LoVo (cell line): ENCODE results near the gene FLG.
"Not testable (repeated sequence)": the region's sequence is repeated elsewhere in the genome, so short reads cannot be mapped to it uniquely, and the experiment has no call there.

Experiments
- DNase-seq: peaks from one replicate; pipeline ENCODE4 v3.0.0-alpha.2; 2016; ENCODE audit warnings: low spot score

Gene FLG

GRCh38 chr1:152325111-152325510, at the start of gene FLG:
TSS of gene FLG (minus strand) at chr1:152325239. CDS start at chr1:152315456, 9,783 bp downstream.
- DNase-seq = no peak

- no peak for DNase-seq
These were observed 49.4 kb upstream of the FLG start for GRCh38 chr1:152374451-152374850.

GRCh38 chr1:152372672-152373071, 47.6 kb upstream of the FLG start:
- DNase-seq = no peak

- DNase-seq = no peak
These were observed 42.4 kb upstream of the FLG start for GRCh38 chr1:152367436-152367835.

- no peak for DNase-seq
These were observed 34.9 kb upstream of the FLG start, which contains the start of gene FLG2 for GRCh38 chr1:152359906-152360305. TSS of gene FLG2 (minus strand) at chr1:152360006. CDS start at chr1:152358884, 1,122 bp downstream.

GRCh38 chr1:152356736-152357135, 31.7 kb upstream of the FLG start:
- no peak for DNase-seq

- DNase-seq = no peak
These were observed 24.6 kb upstream of the FLG start for GRCh38 chr1:152349611-152350010.

GRCh38 chr1:152348447-152348846, 23.4 kb upstream of the FLG start:
- peak; percentile 4 for DNase-seq

GRCh38 chr1:152347116-152347728, 22.2 kb upstream of the FLG start:
- DNase-seq = peak; percentile 56

- no peak for DNase-seq
These were observed 19.4 kb upstream of the FLG start for GRCh38 chr1:152344438-152344837.

- no peak for DNase-seq
These were observed 18.0 kb upstream of the FLG start for GRCh38 chr1:152343006-152343405.

- no peak for DNase-seq
These were observed 10.4 kb upstream of the FLG start for GRCh38 chr1:152335399-152335798.

- no peak for DNase-seq
These were observed 3.9 kb upstream of the FLG start for GRCh38 chr1:152328801-152329391.

GRCh38 chr1:152313970-152314369, 11.1 kb downstream of the FLG start:
- DNase-seq = no peak

- DNase-seq = no peak
These were observed 11.7 kb downstream of the FLG start for GRCh38 chr1:152313319-152313801.

- not testable (repeated sequence) for DNase-seq
These were observed 12.9 kb downstream of the FLG start for GRCh38 chr1:152312169-152312568.

GRCh38 chr1:152309955-152310354, 15.1 kb downstream of the FLG start:
- DNase-seq = no peak

- DNase-seq = not testable (repeated sequence)
These were observed 15.6 kb downstream of the FLG start for GRCh38 chr1:152309320-152309901.

- not testable (repeated sequence) for DNase-seq
These were observed 16.3 kb downstream of the FLG start for GRCh38 chr1:152308758-152309157.

GRCh38 chr1:152307970-152308369, 17.1 kb downstream of the FLG start:
- not testable (repeated sequence) for DNase-seq

- not testable (repeated sequence) for DNase-seq
These were observed 18.9 kb downstream of the FLG start for GRCh38 chr1:152306123-152306522.

- not testable (repeated sequence) for DNase-seq
These were observed 20.3 kb downstream of the FLG start for GRCh38 chr1:152304773-152305172.

GRCh38 chr1:152303139-152303872, 21.7 kb downstream of the FLG start:
- DNase-seq = not testable (repeated sequence)
